HEK293 (cell line): ENCODE results near the gene DCX.
A peak's percentile ranks its signal among the peaks of the same experiment; 100 is the strongest.

ENCODE experiments used
- CTCF ChIA-PET: fragments of 350-600 bp; formaldehyde crosslinking; extraction: SDS; loops from one replicate; lab custom pipeline; 2021; ENCODE audit warnings: antibody characterized with exemption; lab: Yijun Ruan, JAX
- POLR2A ChIA-PET: fragments of 300-600 bp; formaldehyde crosslinking; extraction: SDS; loops from one replicate; lab custom pipeline; 2020; ENCODE audit warnings: antibody characterized with exemption, inconsistent platforms; lab: Yijun Ruan, JAX
- H3K27ac ChIP-seq: fragments of 200-500 bp; sonication (Bioruptor generic); 2 replicates; pipeline ENCODE4 v1.5.1; 2014; ENCODE audit warnings: low read depth, low read length, control low read depth, inconsistent platforms; ENCODE audit errors: extremely low read depth
- H3K36me3 ChIP-seq, 2 experiments: fragments of 200-500 bp in 1 of 2; sonication (Bioruptor generic) in 1 of 2; 1 replicate in 1 of 2; 2 replicates in 1 of 2; pipeline ENCODE4 v1.5.1; 2014 to 2017; ENCODE audit warnings: inconsistent platforms in 2 of 2, low read length in 2 of 2; ENCODE audit not compliant: control insufficient read depth in 2 of 2, insufficient read depth in 1 of 2
- H3K4me1 ChIP-seq: fragments of 200-500 bp; sonication (Bioruptor generic); 2 replicates; pipeline ENCODE4 v1.5.1; 2014; ENCODE audit warnings: mild to moderate bottlenecking, low read length, inconsistent platforms; ENCODE audit not compliant: control insufficient read depth, insufficient read depth
- H3K4me3 ChIP-seq: 2 replicates; pipeline ENCODE4 v1.5.1; 2011; ENCODE audit warnings: low read depth, mild to moderate bottlenecking, control low read depth, low read length, moderate library complexity
- H3K9me3 ChIP-seq: fragments of 200-500 bp; sonication (Bioruptor generic); 2 replicates; pipeline ENCODE4 v1.5.1; 2014; ENCODE audit warnings: low read depth, low read length, inconsistent platforms; ENCODE audit not compliant: control insufficient read depth, insufficient read depth
- GLIS1 ChIP-seq: fragments of 450-650 bp; formaldehyde crosslinking; IDR thresholded peaks from 2 replicates; pipeline ENCODE4 v1.5.1; 2016; ENCODE audit warnings: missing biosample characterization, missing genetic modification characterization
- HOXD13 ChIP-seq: sonication (generic); formaldehyde crosslinking; IDR thresholded peaks from 2 replicates; pipeline ENCODE4 v1.8.0; 2022; ENCODE audit warnings: missing genetic modification reagents, borderline replicate concordance
- KLF1 ChIP-seq: fragments of 450-650 bp; formaldehyde crosslinking; IDR thresholded peaks from 2 replicates; pipeline ENCODE4 v1.5.1; 2016; ENCODE audit warnings: missing biosample characterization, missing genetic modification characterization
- KLF9 ChIP-seq: fragments of 450-650 bp; formaldehyde crosslinking; IDR thresholded peaks from 2 replicates; pipeline ENCODE4 v1.5.1; 2016; ENCODE audit warnings: missing biosample characterization, missing genetic modification characterization, low read depth
- YY2 ChIP-seq: fragments of 450-650 bp; formaldehyde crosslinking; IDR thresholded peaks from 2 replicates; pipeline ENCODE4 v1.5.1; 2016; ENCODE audit warnings: missing biosample characterization, missing genetic modification characterization
- ZFP3 ChIP-seq: fragments of 450-650 bp; formaldehyde crosslinking; IDR thresholded peaks from 2 replicates; pipeline ENCODE4 v1.5.1; 2016; ENCODE audit warnings: low read depth, missing biosample characterization, missing genetic modification characterization
- ZNF121 ChIP-seq: fragments of 450-650 bp; formaldehyde crosslinking; IDR thresholded peaks from 2 replicates; pipeline ENCODE4 v1.5.1; 2016; ENCODE audit warnings: missing biosample characterization, missing genetic modification characterization
- ZNF138 ChIP-seq: fragments of 450-650 bp; formaldehyde crosslinking; IDR thresholded peaks from 2 replicates; pipeline ENCODE4 v1.5.1; 2016; ENCODE audit warnings: missing biosample characterization, missing genetic modification characterization, borderline replicate concordance
- ZNF157 ChIP-seq: fragments of 450-650 bp; formaldehyde crosslinking; IDR thresholded peaks from 2 replicates; pipeline ENCODE4 v1.5.1; 2016; ENCODE audit warnings: missing biosample characterization, missing genetic modification characterization
- ZNF221 ChIP-seq: fragments of 450-650 bp; formaldehyde crosslinking; IDR thresholded peaks from 2 replicates; pipeline ENCODE4 v1.5.1; 2017; ENCODE audit warnings: missing biosample characterization, missing genetic modification characterization, borderline replicate concordance
- ZNF302 ChIP-seq: fragments of 450-650 bp; formaldehyde crosslinking; IDR thresholded peaks from 2 replicates; pipeline ENCODE4 v1.5.1; 2016; ENCODE audit warnings: missing biosample characterization, missing genetic modification characterization, low read depth
- ZNF37A ChIP-seq: fragments of 450-650 bp; IDR thresholded peaks from 2 replicates; pipeline ENCODE4 v1.5.1; 2018; ENCODE audit warnings: missing biosample characterization, missing genetic modification characterization
- ZNF416 ChIP-seq: fragments of 450-650 bp; formaldehyde crosslinking; IDR thresholded peaks from 2 replicates; pipeline ENCODE4 v1.5.1; 2016; ENCODE audit warnings: missing biosample characterization, missing genetic modification characterization
- ZNF514 ChIP-seq: fragments of 450-650 bp; formaldehyde crosslinking; IDR thresholded peaks from 2 replicates; pipeline ENCODE4 v1.5.1; 2016; ENCODE audit warnings: missing biosample characterization, missing genetic modification characterization
- ZNF529 ChIP-seq: fragments of 450-650 bp; formaldehyde crosslinking; IDR thresholded peaks from 2 replicates; pipeline ENCODE4 v1.5.1; 2017; ENCODE audit warnings: missing genetic modification characterization, missing biosample characterization; ENCODE audit not compliant: insufficient replicate concordance
- ZNF596 ChIP-seq: fragments of 450-650 bp; IDR thresholded peaks from 2 replicates; pipeline ENCODE4 v1.5.0; 2018; ENCODE audit warnings: missing biosample characterization, mild to moderate bottlenecking, missing genetic modification characterization, moderate library complexity
- ZNF701 ChIP-seq: fragments of 450-650 bp; formaldehyde crosslinking; IDR thresholded peaks from 2 replicates; pipeline ENCODE4 v1.5.1; 2016; ENCODE audit warnings: missing biosample characterization, missing genetic modification characterization
- ZNF785 ChIP-seq: fragments of 450-650 bp; formaldehyde crosslinking; IDR thresholded peaks from 2 replicates; pipeline ENCODE4 v1.5.1; 2016; ENCODE audit warnings: missing biosample characterization, missing genetic modification characterization
- ZSCAN30 ChIP-seq: fragments of 450-650 bp; IDR thresholded peaks from 2 replicates; pipeline ENCODE4 v1.5.1; 2018; ENCODE audit warnings: missing biosample characterization, mild to moderate bottlenecking, missing genetic modification characterization, moderate library complexity
- TF ChIP-seq, protein P1 (sequence below): fragments of 450-650 bp; formaldehyde crosslinking; IDR thresholded peaks from 2 replicates; pipeline ENCODE4 v1.5.1; 2016; ENCODE audit warnings: missing biosample characterization, missing genetic modification characterization
- TF ChIP-seq, protein P2 (sequence below): fragments of 450-650 bp; formaldehyde crosslinking; IDR thresholded peaks from 2 replicates; pipeline ENCODE4 v1.5.1; 2016; ENCODE audit warnings: missing biosample characterization, missing genetic modification characterization

The DCX gene

DNA sequence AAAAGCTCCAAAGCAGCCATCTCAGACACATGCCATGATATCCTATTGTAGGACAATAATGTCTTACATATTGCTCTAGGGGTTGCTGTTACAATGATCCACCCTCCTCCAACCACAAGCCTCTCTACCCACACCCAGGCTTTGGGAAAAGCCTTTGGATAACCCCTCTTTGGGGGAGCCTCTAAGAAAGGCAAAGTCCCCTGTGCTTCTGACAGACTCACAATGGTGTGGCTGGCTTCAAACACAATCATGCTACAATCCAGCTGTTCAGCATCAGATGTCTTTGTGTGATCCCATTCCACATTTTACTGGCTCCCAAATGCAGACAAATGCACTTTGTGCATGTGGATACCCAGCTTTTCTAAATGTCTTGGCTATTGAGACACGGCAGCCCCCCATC lies 75.9 kb downstream of the DCX start:
- Histone ChIP-seq H3K4me3 (no peak overlapping the region), H3K4me1 (no peaks in the 10 kb centered on the region), H3K36me3 (no peaks in the 10 kb centered on the region), H3K27ac (no peak overlapping the region), H3K9me3 (no peaks in the 10 kb centered on the region)
- POLR2A ChIA-PET: no interaction called here
- CTCF ChIA-PET: no interaction called here
- TF ChIP-seq HOXD13 (CRISPR knock-in tag) (no peak), ZNF514 (tag by site-specific recombination) (no peak), GLIS1 (no peak), ZNF701 (tag by site-specific recombination) (no peak), ZNF302 (no peak)
- TF ChIP-seq, all 188 proteins: peak for 0

DNA sequence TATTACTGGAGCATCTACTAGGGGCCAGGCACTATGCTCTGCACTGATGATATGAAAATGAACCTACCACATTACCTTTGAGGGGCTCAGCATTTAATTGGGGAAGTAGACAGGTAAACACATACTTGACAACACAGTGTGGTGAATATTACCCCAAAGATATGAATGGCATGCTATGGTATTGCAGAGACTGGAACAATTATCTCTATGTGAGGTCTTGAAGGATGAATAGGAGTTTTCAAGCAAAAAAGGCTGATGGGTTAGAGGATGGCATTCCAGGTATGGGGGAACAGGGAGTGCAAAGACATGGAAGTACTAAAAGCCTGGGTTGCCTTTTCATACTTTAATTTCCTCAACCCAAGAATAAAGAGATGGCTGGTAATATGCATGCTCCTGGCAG lies 82.6 kb downstream of the DCX start:
- ChIA-PET POLR2A (no interaction called here), CTCF (no interaction called here)
- no peaks in the 10 kb centered on the region for H3K36me3 ChIP-seq
- no peak overlapping the region for H3K27ac ChIP-seq
- no peak overlapping the region for H3K4me3 ChIP-seq
- no peaks in the 10 kb centered on the region for H3K9me3 ChIP-seq
- no peaks in the 10 kb centered on the region for H3K4me1 ChIP-seq
- TF ChIP-seq ZNF121 (no peak), ZFP3 (tag by site-specific recombination) (peak; percentile 57; the same call in 1 of the 2 replicates)

GRCh38 chrX:111328858-111329257 lies 83.1 kb downstream of the DCX start:
- ChIA-PET POLR2A (no interaction called here), CTCF (no interaction called here)
- H3K4me3 ChIP-seq: no peak overlapping the region
- H3K27ac ChIP-seq: no peak overlapping the region
- no peaks in the 10 kb centered on the region for H3K36me3 ChIP-seq
- no peaks in the 10 kb centered on the region for H3K4me1 ChIP-seq
- TF ChIP-seq YY2 (tag by site-specific recombination) (no peak), ZNF37A (tag by site-specific recombination) (no peak), KLF9 (tag by site-specific recombination) (no peak), ZNF529 (tag by site-specific recombination) (no peak), KLF1 (tag by site-specific recombination) (no peak), ZNF157 (tag by site-specific recombination) (no peak), ZNF416 (tag by site-specific recombination) (no peak), ZNF138 (tag by site-specific recombination) (no peak), ZNF514 (tag by site-specific recombination) (no peak), ZNF221 (no peak), ZSCAN30 (tag by site-specific recombination) (no peak), ZNF596 (tag by site-specific recombination) (no peak), ZNF785 (no peak)
- TF ChIP-seq, protein P1, sequence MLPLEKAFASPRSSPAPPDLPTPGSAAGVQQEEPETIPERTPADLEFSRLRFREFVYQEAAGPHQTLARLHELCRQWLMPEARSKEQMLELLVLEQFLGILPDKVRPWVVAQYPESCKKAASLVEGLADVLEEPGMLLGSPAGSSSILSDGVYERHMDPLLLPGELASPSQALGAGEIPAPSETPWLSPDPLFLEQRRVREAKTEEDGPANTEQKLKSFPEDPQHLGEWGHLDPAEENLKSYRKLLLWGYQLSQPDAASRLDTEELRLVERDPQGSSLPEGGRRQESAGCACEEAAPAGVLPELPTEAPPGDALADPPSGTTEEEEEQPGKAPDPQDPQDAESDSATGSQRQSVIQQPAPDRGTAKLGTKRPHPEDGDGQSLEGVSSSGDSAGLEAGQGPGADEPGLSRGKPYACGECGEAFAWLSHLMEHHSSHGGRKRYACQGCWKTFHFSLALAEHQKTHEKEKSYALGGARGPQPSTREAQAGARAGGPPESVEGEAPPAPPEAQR (tag by site-specific recombination): no peak
- TF ChIP-seq, protein P2, sequence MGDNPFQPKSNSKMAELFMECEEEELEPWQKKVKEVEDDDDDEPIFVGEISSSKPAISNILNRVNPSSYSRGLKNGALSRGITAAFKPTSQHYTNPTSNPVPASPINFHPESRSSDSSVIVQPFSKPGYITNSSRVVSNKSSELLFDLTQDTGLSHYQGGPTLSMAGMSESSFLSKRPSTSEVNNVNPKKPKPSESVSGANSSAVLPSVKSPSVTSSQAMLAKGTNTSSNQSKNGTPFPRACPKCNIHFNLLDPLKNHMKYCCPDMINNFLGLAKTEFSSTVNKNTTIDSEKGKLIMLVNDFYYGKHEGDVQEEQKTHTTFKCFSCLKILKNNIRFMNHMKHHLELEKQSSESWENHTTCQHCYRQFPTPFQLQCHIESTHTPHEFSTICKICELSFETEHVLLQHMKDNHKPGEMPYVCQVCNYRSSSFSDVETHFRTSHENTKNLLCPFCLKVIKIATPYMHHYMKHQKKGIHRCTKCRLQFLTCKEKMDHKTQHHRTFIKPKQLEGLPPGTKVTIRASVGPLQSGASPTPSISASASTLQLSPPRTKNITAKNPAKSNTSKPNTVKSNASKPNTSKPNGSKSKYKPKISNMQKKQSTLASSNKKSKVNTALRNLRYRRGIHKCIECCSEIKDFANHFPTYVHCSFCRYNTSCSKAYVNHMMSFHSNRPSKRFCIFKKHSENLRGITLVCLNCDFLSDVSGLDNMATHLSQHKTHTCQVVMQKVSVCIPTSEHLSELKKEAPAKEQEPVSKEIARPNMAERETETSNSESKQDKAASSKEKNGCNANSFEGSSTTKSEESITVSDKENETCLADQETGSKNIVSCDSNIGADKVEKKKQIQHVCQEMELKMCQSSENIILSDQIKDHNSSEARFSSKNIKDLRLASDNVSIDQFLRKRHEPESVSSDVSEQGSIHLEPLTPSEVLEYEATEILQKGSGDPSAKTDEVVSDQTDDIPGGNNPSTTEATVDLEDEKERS (tag by site-specific recombination): no peak
- H3K9me3 ChIP-seq: no peaks in the 10 kb centered on the region
